ENCODE measurements around the gene TEX10. TPM values are rescaled to one million over a fixed set of nuclear protein-coding genes. Genes with fewer than 3 reads are reported as not detected.

TEX10 gene
- polyA plus RNA-seq, 1 donor (not counting 4 experiments of a cell fraction or from before 2014, with no cell fraction given) = 50.7 TPM

DNA sequence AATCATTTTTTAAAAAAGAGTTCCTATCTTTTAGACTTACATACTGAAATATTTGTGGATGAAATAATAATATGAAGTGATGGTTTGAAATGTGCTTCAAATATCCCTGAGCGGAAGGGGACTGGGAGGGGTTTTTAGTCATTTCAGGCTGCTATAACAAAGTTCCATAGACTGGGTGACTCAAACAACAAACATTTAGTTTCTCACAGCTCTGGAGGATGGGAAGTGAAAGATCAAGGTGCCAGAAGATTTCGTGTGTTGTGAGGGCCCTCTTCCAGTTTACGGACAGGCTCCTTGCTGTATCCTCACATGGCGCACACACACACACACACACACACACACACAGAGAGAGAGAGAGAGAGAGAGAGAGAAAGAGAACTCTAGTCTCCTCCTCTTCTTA is 27.1 kb upstream of the TEX10 start:
- H3K4me1 ChIP-seq (ENCODE audit: control insufficient read depth, extremely low read depth, insufficient read depth, low read length) = peaks cover 17% of the 10 kb centered on the region
- H3K9me3 ChIP-seq (ENCODE audit: control insufficient read depth, low read depth, low read length) = no peaks in the 10 kb centered on the region
- no peak overlapping the region for H3K9ac ChIP-seq (ENCODE audit: control insufficient read depth, extremely low read depth, insufficient read depth, low read length)
- no peaks in the 10 kb centered on the region for H3K27me3 ChIP-seq (ENCODE audit: control insufficient read depth, extremely low read depth, insufficient read depth, low read length)
- peak overlapping the region; percentile 32 for H3K4me2 ChIP-seq (ENCODE audit: control insufficient read depth, extremely low read depth, insufficient read depth, low read depth, low read length)
- dilution Hi-C loops (cut with MboI; ENCODE audit: extremely low pct_ligation_motif_present, low sequenced_read_pairs) = no loop called here
- no peak overlapping the region for H3K4me3 ChIP-seq (ENCODE audit: control insufficient read depth in 2 of 3, extremely low read depth in 1 of 3, insufficient read depth in 2 of 3, low read depth in 1 of 3, low read length in 3 of 3)
- H3K79me2 ChIP-seq (ENCODE audit: control insufficient read depth, insufficient read depth, low read length) = no peaks in the 10 kb centered on the region
- TF ChIP-seq EZH2 (IDR thresholded peaks at IDR 0.05; ENCODE audit: low read length) (no peak), CTCF (optimal IDR thresholded peaks at IDR 0.05 in 1 of 3, IDR thresholded peaks at IDR 0.05 in 1 of 3, conservative IDR thresholded peaks at IDR 0.05 in 1 of 3; ENCODE audit: extremely low read depth in 1 of 3, insufficient read depth in 2 of 3, low read length in 3 of 3) (no peak)
- peak; percentile 61 for FAIRE-seq
- peak overlapping the region; percentile 84 for H2AFZ ChIP-seq (ENCODE audit: control insufficient read depth, low read length)
- H3K9me1 ChIP-seq (ENCODE audit: control insufficient read depth, extremely low read depth, insufficient read depth, low read length) = no peaks in the 10 kb centered on the region
- H3K27ac ChIP-seq (ENCODE audit: control insufficient read depth, insufficient read depth, low read length) = peak overlapping the region; percentile 68
- DNase-seq (ENCODE audit: low read depth, low spot score) = no peak
- H3K36me3 ChIP-seq (ENCODE audit: control insufficient read depth in 2 of 2, extremely low read depth in 1 of 2, insufficient read depth in 2 of 2, low read length in 2 of 2) = no peaks in the 10 kb centered on the region
- H4K20me1 ChIP-seq (ENCODE audit: control insufficient read depth, extremely low read depth, insufficient read depth, low read length) = no peaks in the 10 kb centered on the region

- no peak for TF ChIP-seq CTCF (optimal IDR thresholded peaks at IDR 0.05 in 1 of 3, IDR thresholded peaks at IDR 0.05 in 1 of 3, conservative IDR thresholded peaks at IDR 0.05 in 1 of 3; ENCODE audit: extremely low read depth in 1 of 3, insufficient read depth in 2 of 3, low read length in 3 of 3)
- no peak for TF ChIP-seq EZH2 (IDR thresholded peaks at IDR 0.05; ENCODE audit: low read length)
- Histone ChIP-seq H3K4me2 (ENCODE audit: control insufficient read depth, extremely low read depth, insufficient read depth, low read depth, low read length) (no peak overlapping the region), H3K36me3 (ENCODE audit: control insufficient read depth in 2 of 2, extremely low read depth in 1 of 2, insufficient read depth in 2 of 2, low read length in 2 of 2) (no peaks in the 10 kb centered on the region), H3K9ac (ENCODE audit: control insufficient read depth, extremely low read depth, insufficient read depth, low read length) (no peak overlapping the region), H2AFZ (ENCODE audit: control insufficient read depth, low read length) (no peak overlapping the region), H3K4me1 (ENCODE audit: control insufficient read depth, extremely low read depth, insufficient read depth, low read length) (peaks cover 25% of the 10 kb centered on the region), H3K79me2 (ENCODE audit: control insufficient read depth, insufficient read depth, low read length) (no peaks in the 10 kb centered on the region), H3K9me1 (ENCODE audit: control insufficient read depth, extremely low read depth, insufficient read depth, low read length) (no peaks in the 10 kb centered on the region), H4K20me1 (ENCODE audit: control insufficient read depth, extremely low read depth, insufficient read depth, low read length) (no peaks in the 10 kb centered on the region), H3K4me3 (ENCODE audit: control insufficient read depth in 2 of 3, extremely low read depth in 1 of 3, insufficient read depth in 2 of 3, low read depth in 1 of 3, low read length in 3 of 3) (no peak overlapping the region), H3K27ac (ENCODE audit: control insufficient read depth, insufficient read depth, low read length) (no peak overlapping the region), H3K9me3 (ENCODE audit: control insufficient read depth, low read depth, low read length) (no peaks in the 10 kb centered on the region), H3K27me3 (ENCODE audit: control insufficient read depth, extremely low read depth, insufficient read depth, low read length) (no peaks in the 10 kb centered on the region)
- dilution Hi-C loops (cut with MboI; ENCODE audit: extremely low pct_ligation_motif_present, low sequenced_read_pairs) = no loop called here
- DNase-seq (ENCODE audit: low read depth, low spot score) (no peak), FAIRE-seq (no peak)
Measured at GRCh38 chr9:100377015-100377414, 24.3 kb upstream of the TEX10 start.

All from keratinocyte (primary cell).